Fibroblast of villous mesenchyme (primary cell): ENCODE data around the gene TBX20. TPM values are rescaled to one million over a fixed set of nuclear protein-coding genes. Genes with fewer than 3 reads are reported as not detected.
"Not testable (repeated sequence)": the region's sequence is repeated elsewhere in the genome, so short reads cannot be mapped to it uniquely, and the experiment has no call there.

Experiments
- DNase-seq: peaks from one replicate; pipeline ENCODE4 v3.0.0-alpha.2; 2010; ENCODE audit warnings: low read depth
- H3K4me3 ChIP-seq: 2 replicates; pipeline ENCODE4 v1.5.1; 2011; ENCODE audit warnings: low read depth, mild to moderate bottlenecking, low read length
- total RNA-seq: library from RNA; depleted of rRNA; stranded (reverse); fragments of >200 nt; gene quantifications from 2 replicates; pipeline ENCODE4 v1.2.3, GENCODE V29; 2012
- TF ChIP-seq, protein P1 (sequence below): IDR thresholded peaks from 2 replicates; pipeline ENCODE4 v1.5.1; 2012; ENCODE audit warnings: low read depth, mild to moderate bottlenecking, low read length; ENCODE audit not compliant: insufficient read depth

TBX20 gene
- total RNA-seq, 1 donor, result 1.3 TPM

- peak overlapping the region; percentile 37 for H3K4me3 ChIP-seq
- peak; percentile 16 for DNase-seq
- TF ChIP-seq, protein P1, sequence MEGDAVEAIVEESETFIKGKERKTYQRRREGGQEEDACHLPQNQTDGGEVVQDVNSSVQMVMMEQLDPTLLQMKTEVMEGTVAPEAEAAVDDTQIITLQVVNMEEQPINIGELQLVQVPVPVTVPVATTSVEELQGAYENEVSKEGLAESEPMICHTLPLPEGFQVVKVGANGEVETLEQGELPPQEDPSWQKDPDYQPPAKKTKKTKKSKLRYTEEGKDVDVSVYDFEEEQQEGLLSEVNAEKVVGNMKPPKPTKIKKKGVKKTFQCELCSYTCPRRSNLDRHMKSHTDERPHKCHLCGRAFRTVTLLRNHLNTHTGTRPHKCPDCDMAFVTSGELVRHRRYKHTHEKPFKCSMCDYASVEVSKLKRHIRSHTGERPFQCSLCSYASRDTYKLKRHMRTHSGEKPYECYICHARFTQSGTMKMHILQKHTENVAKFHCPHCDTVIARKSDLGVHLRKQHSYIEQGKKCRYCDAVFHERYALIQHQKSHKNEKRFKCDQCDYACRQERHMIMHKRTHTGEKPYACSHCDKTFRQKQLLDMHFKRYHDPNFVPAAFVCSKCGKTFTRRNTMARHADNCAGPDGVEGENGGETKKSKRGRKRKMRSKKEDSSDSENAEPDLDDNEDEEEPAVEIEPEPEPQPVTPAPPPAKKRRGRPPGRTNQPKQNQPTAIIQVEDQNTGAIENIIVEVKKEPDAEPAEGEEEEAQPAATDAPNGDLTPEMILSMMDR, result no peak
Observed at GRCh38 chr7:35185908-35186731, 67.8 kb downstream of the TBX20 start.

- DNase-seq, result not testable (repeated sequence)
- peak overlapping the region; percentile 37 for H3K4me3 ChIP-seq
Observed at GRCh38 chr7:35185578-35185907, 68.4 kb downstream of the TBX20 start.

- not testable (repeated sequence) for DNase-seq, H3K4me3 ChIP-seq
Observed at GRCh38 chr7:35184961-35185360, 68.9 kb downstream of the TBX20 start.

GRCh38 chr7:35183873-35184503, 69.9 kb downstream of the TBX20 start:
- H3K4me3 ChIP-seq, DNase-seq: not testable (repeated sequence)

GRCh38 chr7:35180665-35181064, 73.2 kb downstream of the TBX20 start:
- DNase-seq, result not testable (repeated sequence)

GRCh38 chr7:35173176-35173575, 80.7 kb downstream of the TBX20 start:
- DNase-seq, H3K4me3 ChIP-seq: not testable (repeated sequence)

More at GRCh38 chr7:35180665-35181064, 73.2 kb downstream of the TBX20 start:
- not testable (repeated sequence) for H3K4me3 ChIP-seq

DNA sequence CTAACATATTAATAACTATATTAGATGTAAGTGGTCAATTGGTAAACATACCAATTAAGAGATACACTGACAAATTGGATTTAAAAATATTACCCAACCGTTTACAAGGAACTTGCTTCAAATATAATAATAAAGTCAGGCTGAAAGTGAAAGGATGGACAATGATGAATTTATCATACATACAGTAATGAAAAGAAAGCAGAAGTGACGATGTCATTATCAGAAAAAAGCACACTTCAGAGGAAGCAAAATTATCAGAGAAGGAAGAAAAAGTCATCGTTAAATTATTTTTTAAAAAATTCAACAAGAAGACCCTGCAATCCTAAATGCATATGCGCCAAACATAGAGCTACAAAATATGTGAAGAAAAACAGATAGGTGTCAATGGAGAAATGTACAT, 81.8 kb downstream of the TBX20 start:
- DNase-seq, H3K4me3 ChIP-seq: not testable (repeated sequence)

DNA sequence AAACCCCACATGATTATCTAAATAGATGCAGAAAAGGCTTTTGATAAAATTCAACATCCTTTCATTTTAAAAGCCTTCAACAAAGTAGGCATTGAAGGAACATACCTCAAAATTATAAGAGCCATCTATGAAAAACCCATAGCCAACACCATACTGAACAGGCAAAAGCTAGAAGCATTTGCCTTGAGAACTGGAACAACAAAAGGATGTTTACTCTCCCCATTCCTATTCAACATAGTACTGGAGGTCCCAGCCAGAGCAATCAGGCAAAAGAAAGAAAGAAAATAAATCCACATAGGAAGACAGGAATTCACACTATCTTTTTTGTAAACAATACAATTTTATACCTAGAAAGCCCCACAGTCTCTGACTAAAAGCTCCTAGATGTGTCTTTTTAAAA, 86.2 kb downstream of the TBX20 start:
- not testable (repeated sequence) for H3K4me3 ChIP-seq, DNase-seq

- not testable (repeated sequence) for H3K4me3 ChIP-seq, DNase-seq
Observed at GRCh38 chr7:35167158-35167557, 86.7 kb downstream of the TBX20 start.

GRCh38 chr7:35161059-35161740, 92.7 kb downstream of the TBX20 start:
- DNase-seq, H3K4me3 ChIP-seq: not testable (repeated sequence)

Other genes with a start within 250 kb of the TBX20 start
- 32.9 and 44.5 TPM in 2 replicates for gene DPY19L1, start 216.6 kb downstream of the TBX20 start, total RNA-seq